PC-3 (cell line): Measurements from ENCODE around the gene NR1I3. TPM values are rescaled to one million over a fixed set of nuclear protein-coding genes. Genes with fewer than 3 reads are reported as not detected.

Experiments
- ATAC-seq: fragments of 200-7000 bp; cut with Tn5 transposase; 2 replicates; pipeline ENCODE4 v1.9.1; 2020; ENCODE audit warnings: mild to moderate bottlenecking, moderate library complexity
- BruUV-seq: library from RNA; stranded (reverse); fragments of 400-500 nt; replicated peaks from 2 replicates; lab custom pipeline; 2021; lab: Mats Ljungman, UMichigan
- CTCF ChIA-PET: fragments of 300-600 bp; sonication (Branson Sonifier 250); formaldehyde crosslinking; loops from one replicate; lab custom pipeline; 2022; ENCODE audit warnings: antibody characterized with exemption; lab: Charles Lee
- POLR2A ChIA-PET: fragments of 300-600 bp; sonication (Branson Sonifier 250); formaldehyde crosslinking; loops from one replicate; lab custom pipeline; 2022; ENCODE audit warnings: antibody characterized with exemption; ENCODE audit not compliant: unreplicated experiment; lab: Charles Lee
- DNase-seq: peaks from one replicate; pipeline ENCODE4 v3.0.0-alpha.2; 2015
- H2AFZ ChIP-seq: fragments of 300-600 bp; sonication (generic); 2 replicates; pipeline ENCODE4 v1.6.0; 2016; ENCODE audit warnings: antibody characterized with exemption, low read length
- H3F3A ChIP-seq: fragments of 300-600 bp; sonication (generic); one replicate; pipeline ENCODE4 v1.6.0; 2017; ENCODE audit warnings: antibody characterized with exemption, low read length, control low read depth, mild to moderate bottlenecking; ENCODE audit not compliant: unreplicated experiment
- H3K27ac ChIP-seq: fragments of 300-600 bp; sonication (generic); 2 replicates; pipeline ENCODE4 v1.5.1; 2016; ENCODE audit warnings: mild to moderate bottlenecking, low read length
- H3K27me3 ChIP-seq: fragments of 300-600 bp; sonication (generic); 2 replicates; pipeline ENCODE4 v1.6.1; 2016; ENCODE audit warnings: low read length, mixed read lengths
- H3K36me3 ChIP-seq: fragments of 300-600 bp; sonication (generic); 2 replicates; pipeline ENCODE4 v1.6.1; 2016; ENCODE audit warnings: low read depth, mixed run types, low read length, mixed read lengths
- H3K4me1 ChIP-seq: fragments of 300-600 bp; sonication (generic); 2 replicates; pipeline ENCODE4 v1.5.1; 2016; ENCODE audit warnings: low read length; ENCODE audit not compliant: insufficient read depth
- H3K4me2 ChIP-seq: fragments of 300-600 bp; sonication (generic); 2 replicates; pipeline ENCODE4 v1.6.0; 2016; ENCODE audit warnings: low read length
- H3K4me3 ChIP-seq: fragments of 300-600 bp; sonication (generic); 2 replicates; pipeline ENCODE4 v1.5.1; 2016; ENCODE audit warnings: mild to moderate bottlenecking, low read length, mixed read lengths
- H3K79me2 ChIP-seq: fragments of 300-600 bp; sonication (generic); 2 replicates; pipeline ENCODE4 v1.6.1; 2017; ENCODE audit warnings: low read length, mixed read lengths
- H3K9ac ChIP-seq: fragments of 300-600 bp; sonication (generic); 2 replicates; pipeline ENCODE4 v1.6.0; 2016; ENCODE audit warnings: mild to moderate bottlenecking, low read length
- H3K9me2 ChIP-seq: fragments of 300-600 bp; sonication (generic); replicated peaks from 2 replicates; pipeline ENCODE4 v1.6.1; 2016; ENCODE audit warnings: mixed run types, low read length, mixed read lengths
- H3K9me3 ChIP-seq: fragments of 300-600 bp; sonication (generic); 2 replicates; pipeline ENCODE4 v1.6.1; 2016; ENCODE audit warnings: low read length, mixed read lengths
- H4K20me1 ChIP-seq: fragments of 300-600 bp; sonication (generic); 2 replicates; pipeline ENCODE4 v1.6.1; 2016; ENCODE audit warnings: low read length, mixed read lengths
- EZH2 ChIP-seq: fragments of 300-600 bp; sonication (generic); IDR thresholded peaks from one replicate; pipeline ENCODE4 v1.6.1; 2017; ENCODE audit warnings: antibody characterized with exemption, mild to moderate bottlenecking, low read length; ENCODE audit not compliant: unreplicated experiment
- EZH2phosphoT487 ChIP-seq: fragments of 300-600 bp; sonication (generic); IDR thresholded peaks from 2 replicates; pipeline ENCODE4 v1.6.1; 2018; ENCODE audit warnings: mild to moderate bottlenecking, antibody characterized with exemption, low read length, borderline replicate concordance
- intact Hi-C: fragments of 100-400 bp; cut with micrococcal nuclease; formaldehyde crosslinking; loops from 2 replicates; pipeline ENCODE4 v1.9.0; 2023
- total RNA-seq: library from RNA; depleted of rRNA; stranded (reverse); fragments of >200 nt; gene quantifications from 2 replicates; pipeline ENCODE4 v1.2.3, GENCODE V29; 2014
- TF ChIP-seq, protein P1 (sequence below): fragments of 300-600 bp; sonication (generic); conservative IDR thresholded peaks from 2 replicates; pipeline ENCODE4 v1.5.1; 2017; ENCODE audit warnings: antibody characterized with exemption, low read depth, mild to moderate bottlenecking, low read length

Gene NR1I3
- total RNA-seq, 1 experiment from 2014 or later: not detected

- Histone ChIP-seq H3K27me3 (no peaks in the 10 kb centered on the region), H4K20me1 (no peaks in the 10 kb centered on the region), H3K9ac (peak overlapping the region; percentile 90), H3K4me3 (peak overlapping the region; percentile 81), H3K36me3 (peaks cover 15% of the 10 kb centered on the region; the same call in 1 of the 2 replicates), H3K9me2 (no peaks in the 10 kb centered on the region), H3K4me1 (peaks cover 26% of the 10 kb centered on the region), H3K27ac (peak overlapping the region; percentile 60), H3F3A (no peaks in the 10 kb centered on the region), H3K9me3 (no peaks in the 10 kb centered on the region), H3K79me2 (peaks cover 29% of the 10 kb centered on the region), H2AFZ (peak overlapping the region; percentile 79), H3K4me2 (peak overlapping the region; percentile 85)
- POLR2A ChIA-PET: interaction anchor here (0.6 to 1.0 kb wide), 2 partner anchors 213 to 231 kb away, joined by 4 to 11 read pairs; no protein-coding TSS in a partner anchor
- TF ChIP-seq EZH2phosphoT487 (no peak), EZH2 (no peak)
- TF ChIP-seq, protein P1, sequence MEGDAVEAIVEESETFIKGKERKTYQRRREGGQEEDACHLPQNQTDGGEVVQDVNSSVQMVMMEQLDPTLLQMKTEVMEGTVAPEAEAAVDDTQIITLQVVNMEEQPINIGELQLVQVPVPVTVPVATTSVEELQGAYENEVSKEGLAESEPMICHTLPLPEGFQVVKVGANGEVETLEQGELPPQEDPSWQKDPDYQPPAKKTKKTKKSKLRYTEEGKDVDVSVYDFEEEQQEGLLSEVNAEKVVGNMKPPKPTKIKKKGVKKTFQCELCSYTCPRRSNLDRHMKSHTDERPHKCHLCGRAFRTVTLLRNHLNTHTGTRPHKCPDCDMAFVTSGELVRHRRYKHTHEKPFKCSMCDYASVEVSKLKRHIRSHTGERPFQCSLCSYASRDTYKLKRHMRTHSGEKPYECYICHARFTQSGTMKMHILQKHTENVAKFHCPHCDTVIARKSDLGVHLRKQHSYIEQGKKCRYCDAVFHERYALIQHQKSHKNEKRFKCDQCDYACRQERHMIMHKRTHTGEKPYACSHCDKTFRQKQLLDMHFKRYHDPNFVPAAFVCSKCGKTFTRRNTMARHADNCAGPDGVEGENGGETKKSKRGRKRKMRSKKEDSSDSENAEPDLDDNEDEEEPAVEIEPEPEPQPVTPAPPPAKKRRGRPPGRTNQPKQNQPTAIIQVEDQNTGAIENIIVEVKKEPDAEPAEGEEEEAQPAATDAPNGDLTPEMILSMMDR: no peak
- no peak for ATAC-seq
- TSS peak; percentile 97 for BruUV-seq
- CTCF ChIA-PET: interaction anchor here (1.1 to 2.0 kb wide), 2 partner anchors 19 to 24 kb away, joined by 3 to 13 read pairs; partner anchors contain the start of gene TOMM40L
- no peak for DNase-seq
- intact Hi-C loops: no loop called here
Observed at GRCh38 chr1:161200992-161201835, 36.8 kb downstream of the NR1I3 start.

DNA sequence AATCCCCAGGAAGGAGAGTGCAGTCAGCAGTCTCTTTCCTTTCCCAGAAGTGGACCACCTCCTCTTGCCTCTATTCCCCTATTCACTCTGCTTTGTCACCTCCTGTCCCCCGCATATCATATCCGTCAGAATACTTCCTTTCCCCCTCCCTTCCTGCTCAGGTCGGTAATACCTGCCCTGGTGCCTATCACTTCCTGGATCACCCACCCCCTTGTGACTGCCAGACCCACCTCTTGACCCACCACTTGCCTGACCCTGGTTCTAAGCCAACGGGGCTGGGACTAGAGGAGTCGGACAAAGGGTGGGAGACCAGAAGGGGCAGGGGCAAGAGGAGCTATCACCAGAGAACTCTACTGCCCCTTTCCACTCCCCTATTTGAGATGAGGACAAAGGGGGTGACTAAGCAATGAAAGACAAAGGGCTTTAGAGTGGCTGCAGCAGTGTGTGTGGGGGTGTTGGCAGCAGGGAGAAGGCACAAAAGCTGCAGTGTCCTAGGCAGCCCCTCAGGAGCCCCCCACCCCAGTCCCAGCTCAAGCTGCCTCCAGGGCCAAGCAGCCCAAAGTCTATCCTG lies 37.5 kb downstream of the NR1I3 start:
- intact Hi-C loops: no loop called here
- Histone ChIP-seq H3K27ac (no peak overlapping the region), H3K79me2 (peaks cover 29% of the 10 kb centered on the region), H2AFZ (no peak overlapping the region), H3K4me3 (no peak overlapping the region), H3K4me2 (no peak overlapping the region), H3K27me3 (no peaks in the 10 kb centered on the region), H3K9me2 (no peaks in the 10 kb centered on the region), H3K36me3 (peaks cover 12% of the 10 kb centered on the region; the same call in 1 of the 2 replicates), H3K9ac (no peak overlapping the region), H3K9me3 (no peaks in the 10 kb centered on the region), H3K4me1 (peaks cover 26% of the 10 kb centered on the region), H3F3A (no peaks in the 10 kb centered on the region), H4K20me1 (no peaks in the 10 kb centered on the region)
- CTCF ChIA-PET: no interaction called here
- TF ChIP-seq EZH2phosphoT487: no peak
- TF ChIP-seq EZH2: no peak
- TF ChIP-seq, protein P1: no peak
- no TSS peak for BruUV-seq
- DNase-seq (no peak), ATAC-seq (no peak)
- POLR2A ChIA-PET: no interaction called here
